Measurements from ENCODE around the gene CYREN. TPM values are rescaled to one million over a fixed set of nuclear protein-coding genes. Genes with fewer than 3 reads are reported as not detected.

CYREN gene
- total and polyA plus RNA-seq, 9 of the 15 experiments (the other 6 are each of a cell fraction or from before 2014, with no cell fraction given) = 13.9 to 108 (median 88.8) TPM

DNA sequence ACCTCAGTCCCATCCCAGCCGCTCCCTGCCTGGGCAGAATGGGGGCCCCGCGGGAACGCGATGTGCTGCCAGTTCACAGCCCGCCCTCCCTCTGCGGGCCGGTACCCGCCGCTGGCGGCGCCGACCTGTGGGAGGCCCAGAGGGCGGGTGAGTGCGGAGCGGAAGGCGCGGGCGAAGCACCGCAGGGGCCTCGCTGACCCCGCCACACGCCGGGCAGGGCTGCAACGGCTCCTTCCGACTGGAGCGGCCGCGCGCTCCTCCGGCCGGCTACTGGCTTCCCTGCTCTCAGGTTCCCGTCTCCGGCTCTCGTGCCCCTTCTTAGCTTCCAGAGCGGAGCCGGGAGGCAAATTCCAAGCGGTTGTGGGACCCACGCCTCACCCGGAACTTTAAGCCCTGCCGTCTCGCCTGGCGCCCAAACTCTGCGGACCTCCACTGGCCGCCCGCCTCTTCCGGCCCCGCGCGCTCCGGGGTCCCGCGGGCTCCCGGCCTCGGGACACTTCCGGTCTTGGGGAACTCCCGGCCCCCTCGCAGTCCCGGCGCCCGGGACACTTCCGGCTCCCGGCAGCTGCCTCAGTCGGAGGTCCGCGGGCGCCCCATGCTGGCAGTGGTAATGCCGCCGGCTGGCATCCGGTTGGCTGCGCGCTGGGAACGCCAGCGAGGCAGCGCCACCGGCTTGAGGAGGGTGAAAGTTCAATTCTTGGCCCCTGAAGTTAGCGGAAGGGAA is at the start of gene CYREN (continued):
- TF ChIP-seq, protein P1, sequence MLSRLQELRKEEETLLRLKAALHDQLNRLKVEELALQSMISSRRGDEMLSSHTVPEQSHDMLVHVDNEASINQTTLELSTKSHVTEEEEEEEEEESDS (CRISPR knock-in tag; IDR thresholded peaks at IDR 0.05) = no peak
- TF ChIP-seq, protein P2, sequence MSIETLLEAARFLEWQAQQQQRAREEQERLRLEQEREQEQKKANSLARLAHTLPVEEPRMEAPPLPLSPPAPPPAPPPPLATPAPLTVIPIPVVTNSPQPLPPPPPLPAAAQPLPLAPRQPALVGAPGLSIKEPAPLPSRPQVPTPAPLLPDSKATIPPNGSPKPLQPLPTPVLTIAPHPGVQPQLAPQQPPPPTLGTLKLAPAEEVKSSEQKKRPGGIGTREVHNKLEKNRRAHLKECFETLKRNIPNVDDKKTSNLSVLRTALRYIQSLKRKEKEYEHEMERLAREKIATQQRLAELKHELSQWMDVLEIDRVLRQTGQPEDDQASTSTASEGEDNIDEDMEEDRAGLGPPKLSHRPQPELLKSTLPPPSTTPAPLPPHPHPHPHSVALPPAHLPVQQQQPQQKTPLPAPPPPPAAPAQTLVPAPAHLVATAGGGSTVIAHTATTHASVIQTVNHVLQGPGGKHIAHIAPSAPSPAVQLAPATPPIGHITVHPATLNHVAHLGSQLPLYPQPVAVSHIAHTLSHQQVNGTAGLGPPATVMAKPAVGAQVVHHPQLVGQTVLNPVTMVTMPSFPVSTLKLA (conservative IDR thresholded peaks at IDR 0.05) = peak; percentile 75 to 90
- TF ChIP-seq MEIS2 (IDR thresholded peaks at IDR 0.05; ENCODE audit: partially characterized antibody) (no peak), ZNF551 (CRISPR knock-in tag; IDR thresholded peaks at IDR 0.05) (no peak), ZNF780A (CRISPR knock-in tag; IDR thresholded peaks at IDR 0.05) (no peak), HDAC1 (IDR thresholded peaks at IDR 0.05) (peak in 1 of 2 experiments; percentile 87; a peak in 2 of 4 replicates), STAG1 (CRISPR knock-in tag; IDR thresholded peaks at IDR 0.05; ENCODE audit: borderline replicate concordance) (peak; percentile 49; the same call in 1 of the 2 replicates), SAFB2 (IDR thresholded peaks at IDR 0.05; ENCODE audit: borderline replicate concordance, low read depth, low read length, severe bottlenecking) (no peak), NFIX (CRISPR knock-in tag; IDR thresholded peaks at IDR 0.05; ENCODE audit: low read depth) (no peak), SIN3A (IDR thresholded peaks at IDR 0.05; ENCODE audit: borderline replicate concordance in 2 of 2, control insufficient read depth in 1 of 2, low read depth in 2 of 2, low read length in 2 of 2) (peak; percentile 16 to 71; a peak in 3 of 4 replicates), ARID2 (IDR thresholded peaks at IDR 0.05) (0 out of 2 replicates have a peak, but pooled peaks have one; percentile 6), ZNF354B (CRISPR knock-in tag; IDR thresholded peaks at IDR 0.05) (peak; percentile 54; the same call in 1 of the 2 replicates), FOXK2 (conservative IDR thresholded peaks at IDR 0.05 in 1 of 2, IDR thresholded peaks at IDR 0.05 in 1 of 2; ENCODE audit: low read depth in 2 of 2) (peak; percentile 39 to 84; a peak in 3 of 4 replicates), SETDB1 (IDR thresholded peaks at IDR 0.05; ENCODE audit: low read length) (peak; percentile 19), MCM2 (IDR thresholded peaks at IDR 0.05; ENCODE audit: low read depth) (no peak)
- TF ChIP-seq, protein P3, sequence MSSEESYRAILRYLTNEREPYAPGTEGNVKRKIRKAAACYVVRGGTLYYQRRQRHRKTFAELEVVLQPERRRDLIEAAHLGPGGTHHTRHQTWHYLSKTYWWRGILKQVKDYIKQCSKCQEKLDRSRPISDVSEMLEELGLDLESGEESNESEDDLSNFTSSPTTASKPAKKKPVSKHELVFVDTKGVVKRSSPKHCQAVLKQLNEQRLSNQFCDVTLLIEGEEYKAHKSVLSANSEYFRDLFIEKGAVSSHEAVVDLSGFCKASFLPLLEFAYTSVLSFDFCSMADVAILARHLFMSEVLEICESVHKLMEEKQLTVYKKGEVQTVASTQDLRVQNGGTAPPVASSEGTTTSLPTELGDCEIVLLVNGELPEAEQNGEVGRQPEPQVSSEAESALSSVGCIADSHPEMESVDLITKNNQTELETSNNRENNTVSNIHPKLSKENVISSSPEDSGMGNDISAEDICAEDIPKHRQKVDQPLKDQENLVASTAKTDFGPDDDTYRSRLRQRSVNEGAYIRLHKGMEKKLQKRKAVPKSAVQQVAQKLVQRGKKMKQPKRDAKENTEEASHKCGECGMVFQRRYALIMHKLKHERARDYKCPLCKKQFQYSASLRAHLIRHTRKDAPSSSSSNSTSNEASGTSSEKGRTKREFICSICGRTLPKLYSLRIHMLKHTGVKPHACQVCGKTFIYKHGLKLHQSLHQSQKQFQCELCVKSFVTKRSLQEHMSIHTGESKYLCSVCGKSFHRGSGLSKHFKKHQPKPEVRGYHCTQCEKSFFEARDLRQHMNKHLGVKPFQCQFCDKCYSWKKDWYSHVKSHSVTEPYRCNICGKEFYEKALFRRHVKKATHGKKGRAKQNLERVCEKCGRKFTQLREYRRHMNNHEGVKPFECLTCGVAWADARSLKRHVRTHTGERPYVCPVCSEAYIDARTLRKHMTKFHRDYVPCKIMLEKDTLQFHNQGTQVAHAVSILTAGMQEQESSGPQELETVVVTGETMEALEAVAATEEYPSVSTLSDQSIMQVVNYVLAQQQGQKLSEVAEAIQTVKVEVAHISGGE (CRISPR knock-in tag; IDR thresholded peaks at IDR 0.05) = peak; percentile 97 to 99 (median 98)
- TF ChIP-seq, protein P4, sequence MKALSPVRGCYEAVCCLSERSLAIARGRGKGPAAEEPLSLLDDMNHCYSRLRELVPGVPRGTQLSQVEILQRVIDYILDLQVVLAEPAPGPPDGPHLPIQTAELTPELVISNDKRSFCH (CRISPR knock-in tag; IDR thresholded peaks at IDR 0.05) = no peak
- TF ChIP-seq, protein P4 (tag; IDR thresholded peaks at IDR 0.05) = peak; percentile 84
- TF ChIP-seq, protein P5, sequence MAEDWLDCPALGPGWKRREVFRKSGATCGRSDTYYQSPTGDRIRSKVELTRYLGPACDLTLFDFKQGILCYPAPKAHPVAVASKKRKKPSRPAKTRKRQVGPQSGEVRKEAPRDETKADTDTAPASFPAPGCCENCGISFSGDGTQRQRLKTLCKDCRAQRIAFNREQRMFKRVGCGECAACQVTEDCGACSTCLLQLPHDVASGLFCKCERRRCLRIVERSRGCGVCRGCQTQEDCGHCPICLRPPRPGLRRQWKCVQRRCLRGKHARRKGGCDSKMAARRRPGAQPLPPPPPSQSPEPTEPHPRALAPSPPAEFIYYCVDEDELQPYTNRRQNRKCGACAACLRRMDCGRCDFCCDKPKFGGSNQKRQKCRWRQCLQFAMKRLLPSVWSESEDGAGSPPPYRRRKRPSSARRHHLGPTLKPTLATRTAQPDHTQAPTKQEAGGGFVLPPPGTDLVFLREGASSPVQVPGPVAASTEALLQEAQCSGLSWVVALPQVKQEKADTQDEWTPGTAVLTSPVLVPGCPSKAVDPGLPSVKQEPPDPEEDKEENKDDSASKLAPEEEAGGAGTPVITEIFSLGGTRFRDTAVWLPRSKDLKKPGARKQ (CRISPR knock-in tag; IDR thresholded peaks at IDR 0.05) = no peak
